ENCODE measurements around the gene CMTM7.

Gene CMTM7

DNA sequence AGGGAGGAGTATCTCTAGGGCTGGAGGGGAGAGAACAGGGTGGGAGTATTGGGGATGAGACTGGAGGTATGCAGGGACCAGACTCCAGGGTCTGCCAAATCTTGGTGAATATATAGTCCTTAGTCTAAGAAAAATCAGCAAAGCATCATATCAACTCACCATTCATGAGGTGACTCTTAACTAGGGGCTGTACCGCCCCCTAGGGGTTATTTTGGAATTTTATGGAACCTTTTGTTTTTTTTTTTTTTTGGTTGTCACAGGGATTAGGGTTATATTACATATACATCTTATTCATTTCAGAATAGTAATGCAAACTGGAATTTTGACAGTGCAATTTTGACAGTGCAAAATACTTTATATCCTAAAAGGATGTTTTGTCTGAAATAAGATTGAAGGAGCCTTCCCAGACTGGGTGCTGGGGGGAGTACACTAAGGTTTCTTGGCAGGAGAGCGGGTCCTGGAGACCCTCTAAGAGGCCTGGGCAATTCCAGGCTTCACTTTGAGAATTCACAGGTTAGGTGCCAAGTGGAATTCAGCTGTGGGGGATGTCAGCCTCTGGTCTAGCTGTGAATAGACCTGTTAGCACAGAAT is 7.5 kb downstream of the CMTM7 start:
- DNase-seq (ENCODE audit: extremely low read depth, low read depth) = no peak

DNA sequence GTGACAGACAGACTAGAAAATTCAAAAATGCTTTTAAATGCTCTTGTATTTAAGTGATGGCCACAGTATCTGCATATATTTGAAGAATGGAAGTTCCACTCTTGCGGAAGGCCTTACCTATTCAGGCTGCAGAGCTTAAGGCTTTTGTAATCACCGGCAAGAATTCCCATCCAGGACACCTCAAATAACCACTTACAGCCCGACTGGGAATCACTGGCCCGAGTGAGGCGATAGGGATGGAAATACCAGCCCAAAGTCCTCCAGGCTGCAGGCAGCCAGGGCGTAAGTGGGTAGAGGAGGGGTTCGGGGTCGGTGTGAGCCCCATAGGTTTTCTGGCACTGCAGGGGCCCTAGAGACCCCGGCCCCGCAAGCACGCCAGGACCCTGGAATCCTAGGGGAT is 9.5 kb downstream of the CMTM7 start:
- DNase-seq (ENCODE audit: extremely low read depth, low read depth) = no peak
- TF ChIP-seq, protein P1, sequence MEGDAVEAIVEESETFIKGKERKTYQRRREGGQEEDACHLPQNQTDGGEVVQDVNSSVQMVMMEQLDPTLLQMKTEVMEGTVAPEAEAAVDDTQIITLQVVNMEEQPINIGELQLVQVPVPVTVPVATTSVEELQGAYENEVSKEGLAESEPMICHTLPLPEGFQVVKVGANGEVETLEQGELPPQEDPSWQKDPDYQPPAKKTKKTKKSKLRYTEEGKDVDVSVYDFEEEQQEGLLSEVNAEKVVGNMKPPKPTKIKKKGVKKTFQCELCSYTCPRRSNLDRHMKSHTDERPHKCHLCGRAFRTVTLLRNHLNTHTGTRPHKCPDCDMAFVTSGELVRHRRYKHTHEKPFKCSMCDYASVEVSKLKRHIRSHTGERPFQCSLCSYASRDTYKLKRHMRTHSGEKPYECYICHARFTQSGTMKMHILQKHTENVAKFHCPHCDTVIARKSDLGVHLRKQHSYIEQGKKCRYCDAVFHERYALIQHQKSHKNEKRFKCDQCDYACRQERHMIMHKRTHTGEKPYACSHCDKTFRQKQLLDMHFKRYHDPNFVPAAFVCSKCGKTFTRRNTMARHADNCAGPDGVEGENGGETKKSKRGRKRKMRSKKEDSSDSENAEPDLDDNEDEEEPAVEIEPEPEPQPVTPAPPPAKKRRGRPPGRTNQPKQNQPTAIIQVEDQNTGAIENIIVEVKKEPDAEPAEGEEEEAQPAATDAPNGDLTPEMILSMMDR (IDR thresholded peaks at IDR 0.05; ENCODE audit: low read depth, low read length) = no peak

More for the DNA sequence above, 7.5 kb downstream of the CMTM7 start:
- TF ChIP-seq, protein P1 (IDR thresholded peaks at IDR 0.05; ENCODE audit: low read depth, low read length) = peak; percentile 55

DNA sequence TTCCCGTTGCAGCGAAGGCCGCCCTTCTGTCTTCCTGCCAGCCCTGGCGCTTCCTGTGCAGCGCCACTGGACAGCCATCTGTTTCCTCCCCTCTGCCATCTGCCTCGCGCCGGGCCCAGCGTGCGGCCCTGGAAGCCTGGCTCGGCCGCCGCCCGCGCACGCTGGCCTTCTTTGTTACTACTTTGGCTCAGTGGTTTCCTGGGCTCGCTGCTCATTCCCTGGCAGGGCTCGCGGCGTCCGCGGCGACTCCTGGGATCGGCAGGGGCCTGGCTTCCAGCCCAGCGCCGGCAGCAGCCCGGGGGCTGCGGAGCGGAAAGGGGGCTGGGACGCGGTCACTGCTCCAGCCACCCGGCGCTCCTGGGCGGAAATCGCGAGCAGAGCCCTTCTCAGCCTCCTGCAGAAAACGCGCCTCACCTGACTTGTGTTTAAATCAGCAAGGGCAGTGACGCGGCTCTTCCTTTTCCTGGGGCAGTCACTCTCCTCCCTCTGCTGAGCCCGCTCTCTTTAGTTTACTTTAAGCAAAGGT is 10.0 kb downstream of the CMTM7 start:
- TF ChIP-seq, protein P1 (IDR thresholded peaks at IDR 0.05; ENCODE audit: low read depth, low read length) = no peak
- no peak for DNase-seq (ENCODE audit: extremely low read depth, low read depth)

DNA sequence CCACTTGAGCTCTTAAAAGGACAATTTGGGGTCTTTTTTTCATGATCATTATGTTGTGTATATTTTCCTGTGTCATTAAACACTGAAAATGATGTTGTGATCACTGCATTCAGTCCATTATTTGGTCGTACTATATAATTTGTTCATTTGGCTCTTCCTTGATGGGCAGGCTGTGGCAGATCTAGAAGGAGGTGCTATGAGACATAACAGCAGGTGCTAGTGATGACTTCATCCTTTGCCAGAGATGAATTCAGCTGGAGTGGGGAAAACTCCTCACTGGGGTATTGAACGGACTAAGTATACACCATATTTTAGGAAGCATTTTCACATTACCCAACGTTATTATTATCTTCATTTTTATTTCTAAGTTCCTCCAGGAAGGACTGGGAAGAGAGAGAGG is 12.0 kb downstream of the CMTM7 start:
- TF ChIP-seq, protein P1 (IDR thresholded peaks at IDR 0.05; ENCODE audit: low read depth, low read length) = no peak
- no peak for DNase-seq (ENCODE audit: extremely low read depth, low read depth)

DNA sequence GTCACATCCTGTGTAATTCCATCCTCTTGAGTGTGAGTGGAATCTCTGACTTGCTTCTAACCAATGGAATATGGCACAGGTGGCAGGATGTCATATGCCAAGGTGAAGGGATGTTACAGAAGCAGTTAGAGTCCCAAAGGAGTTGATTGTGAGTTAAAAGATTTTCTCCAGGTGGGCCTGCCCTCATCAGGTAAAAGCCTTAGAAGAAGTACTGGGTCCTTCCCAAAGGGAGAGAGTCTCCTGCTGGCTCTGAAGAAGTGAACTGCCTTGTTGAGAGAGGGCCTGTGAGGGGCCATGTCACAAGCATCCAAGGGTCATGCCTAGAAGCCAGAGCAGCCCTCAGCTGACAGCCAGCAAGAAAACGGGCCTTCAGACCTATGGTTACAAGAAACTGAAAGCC is 13.1 kb downstream of the CMTM7 start:
- TF ChIP-seq, protein P1 (IDR thresholded peaks at IDR 0.05; ENCODE audit: low read depth, low read length) = no peak
- no peak for DNase-seq (ENCODE audit: extremely low read depth, low read depth)

DNA sequence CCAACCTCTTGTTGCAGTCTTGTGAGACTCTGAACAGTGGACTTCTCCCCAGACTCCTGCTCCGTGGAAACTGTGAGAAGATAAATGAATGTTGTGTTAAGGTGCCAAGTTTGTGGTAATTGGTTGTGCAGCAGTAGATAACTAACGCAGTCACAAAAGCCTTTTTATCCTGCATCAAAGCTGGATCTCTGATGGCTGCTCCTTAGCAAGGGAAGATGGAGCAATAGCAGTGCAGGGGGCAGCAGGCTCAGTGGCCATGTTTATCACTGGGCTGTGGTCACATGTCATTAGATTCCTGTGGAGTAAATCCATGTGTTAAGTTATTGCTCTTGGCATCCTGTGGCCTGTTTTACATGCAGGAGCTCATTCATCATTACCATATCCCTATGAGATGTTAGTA is 13.5 kb downstream of the CMTM7 start:
- TF ChIP-seq, protein P1 (IDR thresholded peaks at IDR 0.05; ENCODE audit: low read depth, low read length) = no peak
- no peak for DNase-seq (ENCODE audit: extremely low read depth, low read depth)

DNA sequence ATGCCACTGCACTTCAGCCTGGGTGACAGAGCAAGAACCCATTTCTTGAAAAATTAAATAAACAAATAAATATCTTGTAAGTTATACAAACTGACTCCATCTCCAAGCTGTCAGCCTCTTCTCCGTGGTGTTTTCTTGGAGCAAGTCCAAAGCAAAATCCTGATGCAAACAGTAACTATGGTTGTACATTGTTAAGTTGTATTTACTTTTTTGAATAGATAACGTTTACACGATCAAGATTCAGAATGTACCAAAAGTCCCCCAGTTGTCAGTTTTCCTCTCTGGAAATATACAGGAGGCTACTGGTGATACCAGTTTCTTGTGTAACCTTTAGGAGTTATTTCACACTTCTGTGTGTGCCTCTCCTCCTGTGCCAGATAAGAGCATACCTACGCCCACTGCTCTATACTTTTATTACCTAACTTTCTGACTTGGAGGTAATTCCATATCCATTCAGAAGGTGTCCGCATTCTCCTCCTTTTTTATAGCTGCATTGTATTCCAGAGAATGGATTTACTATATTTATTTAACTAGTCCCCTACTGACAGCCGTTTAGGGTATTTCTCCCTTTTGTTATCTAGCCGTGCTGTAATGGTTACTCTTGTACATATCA is 14.2 kb downstream of the CMTM7 start:
- DNase-seq (ENCODE audit: extremely low read depth, low read depth) = no peak
- TF ChIP-seq, protein P1 (IDR thresholded peaks at IDR 0.05; ENCODE audit: low read depth, low read length) = no peak

Data from AG09319 (cell line).